ENCODE measurements around the gene ASIC3.

Gene ASIC3

DNA sequence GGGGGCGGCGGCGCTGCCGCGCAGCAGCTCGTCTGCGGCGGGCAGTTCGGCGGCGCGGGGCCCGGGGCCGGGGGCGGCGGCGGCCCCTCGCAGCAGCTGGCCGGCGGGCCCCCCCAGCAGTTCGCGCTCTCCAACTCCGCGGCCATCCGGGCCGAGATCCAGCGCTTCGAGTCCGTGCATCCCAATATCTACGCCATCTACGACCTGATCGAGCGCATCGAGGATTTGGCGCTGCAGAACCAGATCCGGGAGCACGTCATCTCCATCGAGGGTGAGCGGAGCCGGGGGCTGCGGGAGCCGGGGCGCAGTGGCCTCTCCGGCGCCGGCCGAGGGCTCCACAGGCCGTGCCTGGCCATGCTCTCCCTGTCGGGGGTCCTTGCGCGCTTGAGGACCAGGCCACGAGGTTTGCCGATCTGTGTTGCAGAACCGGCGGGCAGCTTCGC lies 38.5 kb downstream of the ASIC3 start:
- peaks cover 32% of the 10 kb centered on the region for H3K4me1 Mint-ChIP-seq (ENCODE audit: low read depth)
- no peaks in the 10 kb centered on the region for H3K36me3 Mint-ChIP-seq
- no peak overlapping the region for H3K27ac Mint-ChIP-seq
- H3K4me3 Mint-ChIP-seq: peak overlapping the region; percentile 86
- no peaks in the 10 kb centered on the region for H3K9me3 Mint-ChIP-seq (ENCODE audit: low read depth)
- H3K27me3 Mint-ChIP-seq: peaks cover 8% of the 10 kb centered on the region

GRCh38 chr7:151087245-151088018 lies 39.1 kb downstream of the ASIC3 start:
- peaks cover 8% of the 10 kb centered on the region for H3K27me3 Mint-ChIP-seq
- H3K4me3 Mint-ChIP-seq: peak overlapping the region; percentile 86
- H3K9me3 Mint-ChIP-seq (ENCODE audit: low read depth): no peaks in the 10 kb centered on the region
- no peak overlapping the region for H3K27ac Mint-ChIP-seq
- H3K36me3 Mint-ChIP-seq: no peaks in the 10 kb centered on the region
- peaks cover 32% of the 10 kb centered on the region for H3K4me1 Mint-ChIP-seq (ENCODE audit: low read depth)

DNA sequence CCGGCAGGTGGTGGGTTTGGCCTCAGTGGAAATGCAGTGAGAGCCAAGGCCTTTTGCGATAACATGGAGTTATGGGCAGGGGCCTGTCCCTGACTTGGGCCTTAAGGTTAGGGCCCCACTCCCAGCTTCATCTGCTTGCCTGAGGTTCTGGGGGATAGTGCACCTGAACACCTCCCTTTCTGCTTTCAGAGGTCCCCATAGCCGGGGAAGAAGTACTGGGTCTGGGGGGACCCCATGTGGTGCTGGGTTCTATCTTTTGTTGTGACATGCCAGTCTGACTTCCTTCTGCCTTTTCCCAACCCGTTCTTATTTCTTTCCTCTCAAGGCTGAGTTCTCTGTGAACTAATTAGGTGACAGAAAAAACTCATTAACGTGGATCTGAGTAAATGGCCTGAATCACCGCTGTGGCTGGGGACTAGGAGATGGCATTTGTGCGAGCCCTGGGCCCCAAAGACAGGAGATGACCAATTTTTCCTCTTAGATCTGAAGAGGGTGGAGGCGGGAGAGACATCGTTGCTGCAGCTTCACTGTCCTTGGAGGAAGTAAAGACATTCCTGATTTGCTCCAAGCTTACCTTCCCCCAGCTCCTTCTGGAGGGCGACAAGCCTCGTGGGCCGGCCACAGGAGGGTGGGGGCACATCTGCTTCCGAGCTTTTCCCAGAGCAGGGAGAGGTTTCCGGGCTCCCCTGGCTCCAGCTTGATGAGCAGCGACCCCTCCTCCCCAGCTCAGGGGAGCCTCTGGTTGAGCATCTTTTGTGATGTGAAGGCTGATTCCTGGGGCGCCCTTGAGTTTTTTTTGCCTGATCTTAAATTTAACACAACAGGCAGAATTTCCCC lies 39.9 kb downstream of the ASIC3 start:
- peak overlapping the region; percentile 81 for H3K4me3 Mint-ChIP-seq
- no peaks in the 10 kb centered on the region for H3K9me3 Mint-ChIP-seq (ENCODE audit: low read depth)
- H3K27ac Mint-ChIP-seq: peak overlapping the region; percentile 41
- no peaks in the 10 kb centered on the region for H3K36me3 Mint-ChIP-seq
- peaks cover 8% of the 10 kb centered on the region for H3K27me3 Mint-ChIP-seq
- peaks cover 27% of the 10 kb centered on the region for H3K4me1 Mint-ChIP-seq (ENCODE audit: low read depth)

DNA sequence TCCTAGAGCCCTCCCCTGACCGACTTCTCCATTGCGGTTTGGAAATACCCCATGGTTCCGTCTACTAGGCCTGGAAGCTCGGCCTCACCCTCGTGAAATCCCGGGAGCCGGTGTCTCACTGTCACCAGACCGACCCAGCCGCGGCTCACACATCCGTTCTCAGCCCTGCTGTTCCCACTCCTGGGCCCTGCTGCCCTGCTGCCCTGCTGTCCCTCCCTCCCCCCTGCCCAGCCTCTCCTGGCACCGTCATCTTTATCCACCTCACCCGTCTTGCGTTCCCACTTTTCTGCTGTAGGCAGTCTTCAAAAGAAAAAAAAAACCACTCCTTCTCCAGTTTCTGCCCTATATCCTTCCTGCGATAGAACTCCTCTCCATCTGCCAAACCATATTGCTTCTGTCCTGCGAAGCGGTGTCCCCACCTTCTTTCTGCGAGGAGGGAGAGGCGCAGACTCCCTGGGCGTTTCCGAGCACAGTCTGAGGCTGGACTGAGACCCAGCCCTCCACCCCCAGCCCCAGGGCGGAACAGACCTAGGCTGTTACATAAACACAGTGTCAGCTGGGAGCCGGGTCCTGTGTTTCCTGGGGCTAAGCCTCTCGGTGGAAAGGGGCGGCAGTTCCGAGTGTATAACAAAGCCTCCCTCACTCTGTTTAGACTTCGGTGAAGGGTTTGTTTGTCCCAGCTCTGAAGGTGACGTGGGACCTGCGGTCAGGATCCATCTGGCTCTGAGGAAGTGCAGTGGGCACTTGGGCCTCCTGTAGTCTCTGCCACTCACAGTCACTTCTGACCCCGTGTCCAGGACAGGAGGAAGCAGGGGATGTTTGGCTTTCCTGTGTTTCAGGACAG lies 40.7 kb downstream of the ASIC3 start:
- H3K4me1 Mint-ChIP-seq (ENCODE audit: low read depth): peaks cover 26% of the 10 kb centered on the region
- H3K4me3 Mint-ChIP-seq: peak overlapping the region; percentile 81
- no peaks in the 10 kb centered on the region for H3K36me3 Mint-ChIP-seq
- H3K27me3 Mint-ChIP-seq: peaks cover 8% of the 10 kb centered on the region
- H3K27ac Mint-ChIP-seq: peak overlapping the region; percentile 10
- no peaks in the 10 kb centered on the region for H3K9me3 Mint-ChIP-seq (ENCODE audit: low read depth)

DNA sequence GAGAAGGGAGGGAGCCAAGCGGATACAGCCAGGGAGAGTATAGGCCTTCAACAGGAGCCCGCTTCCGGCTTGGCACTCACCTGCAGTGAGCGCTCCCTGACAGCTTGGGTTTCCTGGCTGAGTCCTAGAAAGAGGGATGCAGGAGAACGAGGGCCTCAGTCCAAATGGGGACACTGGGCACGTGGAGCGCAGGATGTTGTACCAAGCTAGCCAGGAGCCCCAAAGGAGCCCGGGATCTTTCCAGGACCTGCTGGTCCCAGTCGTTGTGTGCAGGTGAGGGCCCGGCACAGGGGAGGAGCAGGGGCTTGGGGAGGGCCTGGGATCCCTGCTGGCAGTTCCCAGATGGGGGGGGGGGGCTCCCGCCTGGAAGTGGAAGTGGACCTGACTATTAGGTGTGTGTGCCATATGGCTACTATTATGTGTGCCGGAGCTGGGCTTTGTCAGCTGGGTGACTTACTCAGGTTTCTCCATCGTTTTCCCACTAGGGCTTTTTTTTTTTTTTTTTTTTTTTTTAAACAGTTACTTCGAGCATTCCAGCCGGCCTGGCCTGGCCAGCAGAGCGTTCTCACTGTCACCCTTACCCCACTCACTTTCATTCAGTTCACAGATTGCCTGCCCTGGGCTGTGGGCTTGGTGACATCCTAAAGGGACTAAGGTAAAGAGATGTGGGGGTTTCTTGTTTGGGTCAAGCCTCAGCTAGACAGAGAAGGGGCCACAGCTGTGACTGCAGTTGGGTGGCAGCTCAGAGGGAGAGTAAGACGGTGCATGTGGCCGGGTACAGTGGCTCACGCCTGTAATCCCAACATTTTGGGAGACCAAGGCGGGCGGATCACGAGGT lies 41.8 kb downstream of the ASIC3 start:
- H3K4me3 Mint-ChIP-seq: no peak overlapping the region
- no peak overlapping the region for H3K27ac Mint-ChIP-seq
- H3K9me3 Mint-ChIP-seq (ENCODE audit: low read depth): no peaks in the 10 kb centered on the region
- peaks cover 4% of the 10 kb centered on the region for H3K27me3 Mint-ChIP-seq
- H3K4me1 Mint-ChIP-seq (ENCODE audit: low read depth): peaks cover 20% of the 10 kb centered on the region
- no peaks in the 10 kb centered on the region for H3K36me3 Mint-ChIP-seq

DNA sequence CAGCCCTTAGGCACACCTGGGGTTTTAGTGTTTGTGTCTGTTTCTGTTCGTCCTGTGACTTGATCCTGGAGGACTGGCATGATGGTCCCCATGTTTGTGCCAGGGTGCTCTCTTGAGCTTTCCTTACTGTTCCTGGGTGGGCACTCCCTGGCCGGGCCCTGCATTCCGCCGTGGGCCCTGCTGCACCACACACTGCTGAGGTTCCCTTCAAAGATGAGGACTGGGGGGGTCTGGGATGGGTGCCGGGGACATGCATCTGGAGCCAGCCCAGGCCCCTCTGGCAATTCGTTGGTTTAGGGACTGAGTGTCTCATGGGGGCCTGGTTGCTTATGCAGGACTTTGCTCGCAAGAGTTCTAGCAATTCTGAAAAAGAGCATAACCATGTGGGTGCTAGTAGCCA lies 42.7 kb downstream of the ASIC3 start:
- no peaks in the 10 kb centered on the region for H3K9me3 Mint-ChIP-seq (ENCODE audit: low read depth)
- H3K36me3 Mint-ChIP-seq: no peaks in the 10 kb centered on the region
- H3K4me1 Mint-ChIP-seq (ENCODE audit: low read depth): peaks cover 11% of the 10 kb centered on the region
- peaks cover 2% of the 10 kb centered on the region for H3K27me3 Mint-ChIP-seq
- H3K27ac Mint-ChIP-seq: no peak overlapping the region
- H3K4me3 Mint-ChIP-seq: no peak overlapping the region

DNA sequence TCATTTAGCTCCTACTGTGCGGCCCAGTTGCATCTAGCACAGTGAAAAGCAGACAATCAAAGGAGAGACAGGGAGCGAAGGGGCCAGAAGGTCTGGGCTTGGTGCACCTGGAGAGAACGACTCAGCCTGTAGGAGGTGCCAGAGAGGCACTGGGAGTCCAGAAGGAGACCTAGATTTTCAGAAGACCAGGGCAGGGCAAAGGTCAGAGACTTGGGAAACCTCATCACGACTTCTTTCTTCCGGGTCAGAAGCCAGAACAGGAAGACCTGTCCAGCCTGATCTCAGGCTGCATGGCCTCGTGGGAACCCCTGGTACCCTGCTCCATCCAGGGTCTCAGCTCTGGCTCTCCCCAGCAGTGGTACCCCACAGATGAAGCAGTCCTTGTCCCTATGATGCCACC lies 43.1 kb downstream of the ASIC3 start:
- H3K27ac Mint-ChIP-seq: no peak overlapping the region
- no peaks in the 10 kb centered on the region for H3K9me3 Mint-ChIP-seq (ENCODE audit: low read depth)

GRCh38 chr7:151091988-151092387 lies 43.7 kb downstream of the ASIC3 start:
- no peak overlapping the region for H3K4me3 Mint-ChIP-seq
- H3K36me3 Mint-ChIP-seq: no peaks in the 10 kb centered on the region
- H3K27me3 Mint-ChIP-seq: peaks cover 2% of the 10 kb centered on the region
- peaks cover 11% of the 10 kb centered on the region for H3K4me1 Mint-ChIP-seq (ENCODE audit: low read depth)
- H3K27ac Mint-ChIP-seq: no peak overlapping the region
- H3K9me3 Mint-ChIP-seq (ENCODE audit: low read depth): no peaks in the 10 kb centered on the region

More for the DNA sequence above, 43.1 kb downstream of the ASIC3 start:
- peaks cover 11% of the 10 kb centered on the region for H3K4me1 Mint-ChIP-seq (ENCODE audit: low read depth)
- peaks cover 2% of the 10 kb centered on the region for H3K27me3 Mint-ChIP-seq
- H3K36me3 Mint-ChIP-seq: no peaks in the 10 kb centered on the region
- no peak overlapping the region for H3K4me3 Mint-ChIP-seq

DNA sequence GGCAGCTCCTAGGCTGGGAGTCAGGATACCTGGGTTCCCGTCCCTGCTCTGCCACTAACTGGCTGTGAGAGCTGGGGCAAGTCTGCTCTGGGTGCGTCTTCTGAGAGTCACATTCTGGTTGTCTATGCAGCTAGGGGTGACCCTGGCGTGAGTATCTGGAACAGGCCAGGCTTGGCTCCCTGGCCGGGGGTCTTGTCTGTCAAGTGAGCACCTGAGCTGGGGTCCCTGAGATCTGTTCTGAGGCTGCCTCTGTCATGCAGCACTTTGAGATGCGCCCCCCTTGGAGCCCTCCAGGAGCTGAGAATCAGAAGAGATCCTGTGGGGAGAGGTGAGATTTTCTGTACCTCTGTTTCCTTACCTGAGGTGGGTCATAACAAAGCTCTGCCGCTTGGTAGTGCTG lies 45.4 kb downstream of the ASIC3 start:
- peaks cover 2% of the 10 kb centered on the region for H3K27me3 Mint-ChIP-seq

GRCh38 chr7:151094675-151095074 lies 46.3 kb downstream of the ASIC3 start:
- no peaks in the 10 kb centered on the region for H3K27me3 Mint-ChIP-seq
- H3K9me3 Mint-ChIP-seq (ENCODE audit: low read depth): no peaks in the 10 kb centered on the region
- H3K27ac Mint-ChIP-seq: no peak overlapping the region
- H3K4me1 Mint-ChIP-seq (ENCODE audit: low read depth): no peaks in the 10 kb centered on the region
- H3K36me3 Mint-ChIP-seq: no peaks in the 10 kb centered on the region
- no peak overlapping the region for H3K4me3 Mint-ChIP-seq

More for the DNA sequence above, 45.4 kb downstream of the ASIC3 start:
- Mint-ChIP-seq H3K4me1 (ENCODE audit: low read depth) (peaks cover 6% of the 10 kb centered on the region), H3K36me3 (no peaks in the 10 kb centered on the region), H3K9me3 (ENCODE audit: low read depth) (no peaks in the 10 kb centered on the region), H3K4me3 (no peak overlapping the region), H3K27ac (no peak overlapping the region)

- Mint-ChIP-seq H3K36me3 (no peaks in the 10 kb centered on the region), H3K27me3 (no peaks in the 10 kb centered on the region), H3K27ac (no peak overlapping the region), H3K9me3 (ENCODE audit: low read depth) (no peaks in the 10 kb centered on the region), H3K4me3 (no peak overlapping the region), H3K4me1 (ENCODE audit: low read depth) (no peaks in the 10 kb centered on the region)
These were observed 46.9 kb downstream of the ASIC3 start for GRCh38 chr7:151095123-151095797.

DNA sequence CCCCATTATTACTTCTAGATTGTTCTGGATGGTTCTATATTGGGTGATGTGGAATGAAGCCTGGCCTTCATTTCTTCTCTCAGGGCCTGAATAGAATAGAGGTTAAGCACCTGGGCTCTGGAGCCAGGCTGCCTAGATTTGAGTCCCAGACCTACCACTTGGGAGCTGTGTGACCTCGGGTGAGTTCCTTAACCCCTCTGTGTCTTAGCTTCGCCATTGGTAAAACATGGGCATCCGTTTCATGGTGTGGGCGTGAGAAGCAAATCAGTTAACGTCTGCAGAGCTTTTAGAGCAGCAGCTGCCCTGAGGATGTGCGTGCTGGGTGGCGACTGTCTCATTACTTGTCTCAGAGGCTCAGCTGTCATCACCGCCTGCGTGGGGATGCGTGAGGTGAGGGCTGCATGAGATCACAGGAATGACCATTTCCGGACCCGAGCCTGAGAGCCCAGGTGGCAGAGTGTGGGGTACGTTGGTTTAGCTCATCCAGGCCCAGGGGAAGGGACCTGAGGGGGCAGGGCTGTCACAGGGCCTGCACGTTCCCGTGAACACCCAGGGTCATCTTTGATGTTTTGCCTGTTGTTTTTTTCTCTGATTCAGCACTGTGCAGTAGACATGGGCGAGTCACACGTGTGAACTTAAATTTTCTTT lies 47.6 kb downstream of the ASIC3 start:
- no peak overlapping the region for H3K4me3 Mint-ChIP-seq

GRCh38 chr7:151099486-151100211 lies 51.3 kb downstream of the ASIC3 start:
- no peaks in the 10 kb centered on the region for H3K4me1 Mint-ChIP-seq (ENCODE audit: low read depth)
- no peaks in the 10 kb centered on the region for H3K36me3 Mint-ChIP-seq

More for the DNA sequence above, 47.6 kb downstream of the ASIC3 start:
- H3K4me1 Mint-ChIP-seq (ENCODE audit: low read depth): no peaks in the 10 kb centered on the region
- H3K27me3 Mint-ChIP-seq: no peaks in the 10 kb centered on the region
- H3K27ac Mint-ChIP-seq: no peak overlapping the region
- H3K9me3 Mint-ChIP-seq (ENCODE audit: low read depth): no peaks in the 10 kb centered on the region
- H3K36me3 Mint-ChIP-seq: no peaks in the 10 kb centered on the region

More at GRCh38 chr7:151099486-151100211, 51.3 kb downstream of the ASIC3 start:
- H3K27ac Mint-ChIP-seq: no peak overlapping the region
- H3K27me3 Mint-ChIP-seq: no peaks in the 10 kb centered on the region
- H3K4me3 Mint-ChIP-seq: no peak overlapping the region
- H3K9me3 Mint-ChIP-seq (ENCODE audit: low read depth): no peaks in the 10 kb centered on the region

Data from activated naive CD8-positive, alpha-beta T cell (primary cell).